CD4-positive, alpha-beta T cell treated with Interleukin-6 at 100 ng/mL for 8 hours (primary cell): Measurements from ENCODE around the gene GOLGB1.
A peak's percentile ranks its signal among the peaks of the same experiment; 100 is the strongest.
"Not testable (repeated sequence)": the region's sequence is repeated elsewhere in the genome, so short reads cannot be mapped to it uniquely, and the experiment has no call there.

Experiments
- DNase-seq: peaks from one replicate; pipeline ENCODE4 v3.0.0-alpha.2; 2020; ENCODE audit warnings: mixed read lengths, low spot score

The GOLGB1 gene

DNA sequence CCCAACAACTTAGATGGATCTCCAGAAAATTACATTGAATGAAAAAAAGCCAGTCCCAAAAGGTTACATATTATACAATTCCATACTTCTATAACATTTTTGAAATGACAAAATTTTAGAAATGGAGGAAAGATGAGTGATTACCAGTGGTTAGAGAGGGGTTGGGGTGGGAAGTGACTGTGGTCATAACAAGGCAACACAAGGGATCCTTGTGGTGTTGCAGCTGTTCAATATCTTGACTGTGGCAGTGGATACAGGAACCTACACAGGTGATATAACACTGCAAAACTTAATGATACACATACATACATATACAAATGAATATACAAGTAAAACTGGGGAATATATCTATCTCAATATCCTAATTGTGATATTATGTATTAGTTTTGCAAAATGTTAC lies 9.6 kb downstream of the GOLGB1 start:
- DNase-seq: no peak

GRCh38 chr3:121737644-121738043 lies 11.9 kb downstream of the GOLGB1 start:
- no peak for DNase-seq

DNA sequence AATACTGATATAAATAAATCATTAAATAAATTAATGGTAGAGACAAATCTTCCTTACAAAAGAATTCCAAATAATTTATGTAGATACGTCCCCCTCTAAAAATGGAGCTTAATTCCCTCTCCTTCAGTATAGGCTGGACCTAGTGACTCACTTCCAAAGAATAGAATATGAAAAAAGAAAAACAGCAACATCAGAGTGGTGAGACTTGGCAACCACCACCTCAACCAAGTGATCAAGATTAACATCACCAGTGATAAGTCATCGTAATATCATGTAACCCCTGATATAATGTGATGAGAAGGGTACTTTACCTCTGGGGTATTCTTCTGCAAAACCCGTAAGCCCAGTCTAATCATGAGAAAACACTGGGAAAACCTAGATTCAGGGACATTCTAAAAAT lies 13.4 kb downstream of the GOLGB1 start:
- DNase-seq: no peak

- DNase-seq: no peak
Observed at GRCh38 chr3:121735047-121735696, 14.4 kb downstream of the GOLGB1 start.

GRCh38 chr3:121730940-121731687 lies 18.4 kb downstream of the GOLGB1 start:
- DNase-seq: no peak

GRCh38 chr3:121724130-121724529 lies 25.4 kb downstream of the GOLGB1 start:
- DNase-seq: no peak

GRCh38 chr3:121723485-121723884 lies 26.1 kb downstream of the GOLGB1 start:
- no peak for DNase-seq

DNA sequence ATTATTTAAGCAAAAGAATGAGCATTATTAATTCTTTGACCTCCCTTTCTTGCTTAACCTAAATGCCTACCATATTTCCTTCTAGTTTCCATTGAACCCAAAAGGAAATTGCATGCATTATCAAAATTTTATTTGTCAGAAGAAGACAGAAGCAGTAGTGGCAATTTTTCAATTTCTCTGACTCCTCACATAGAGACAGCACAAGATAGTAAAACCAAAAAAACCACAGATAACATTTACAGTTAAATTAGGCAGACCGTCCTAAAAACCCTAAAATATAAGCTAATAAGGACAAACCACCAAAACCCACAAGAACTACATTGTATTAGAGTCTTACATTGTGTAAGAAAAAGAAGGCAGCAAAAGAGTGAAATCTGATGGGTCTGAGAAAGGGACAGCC lies 27.1 kb downstream of the GOLGB1 start:
- DNase-seq: no peak

DNA sequence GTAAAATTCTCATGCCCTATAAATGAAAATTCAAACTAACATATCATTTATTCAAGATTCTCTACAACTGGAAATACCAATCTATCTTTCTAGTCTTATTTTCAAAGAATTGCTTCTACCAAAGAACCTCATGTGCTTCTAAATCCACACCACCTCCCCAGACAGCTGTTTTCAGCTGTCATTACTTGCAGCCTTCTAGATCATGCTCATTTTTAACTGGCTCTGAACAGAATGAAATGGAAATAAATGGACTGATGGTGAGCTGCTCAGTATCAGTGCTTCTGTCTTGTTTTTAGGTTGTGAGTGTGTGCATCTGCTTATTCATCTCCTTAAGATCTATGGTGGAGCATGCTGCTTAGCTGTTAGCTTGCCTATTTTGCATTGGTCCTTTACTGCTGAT lies 29.4 kb downstream of the GOLGB1 start:
- no peak for DNase-seq

- DNase-seq: no peak
Observed at GRCh38 chr3:121719423-121719822, 30.1 kb downstream of the GOLGB1 start.

- peak; percentile 46 for DNase-seq
Observed at GRCh38 chr3:121718205-121718846, 31.2 kb downstream of the GOLGB1 start.

GRCh38 chr3:121710347-121710746 lies 39.2 kb downstream of the GOLGB1 start:
- no peak for DNase-seq

DNA sequence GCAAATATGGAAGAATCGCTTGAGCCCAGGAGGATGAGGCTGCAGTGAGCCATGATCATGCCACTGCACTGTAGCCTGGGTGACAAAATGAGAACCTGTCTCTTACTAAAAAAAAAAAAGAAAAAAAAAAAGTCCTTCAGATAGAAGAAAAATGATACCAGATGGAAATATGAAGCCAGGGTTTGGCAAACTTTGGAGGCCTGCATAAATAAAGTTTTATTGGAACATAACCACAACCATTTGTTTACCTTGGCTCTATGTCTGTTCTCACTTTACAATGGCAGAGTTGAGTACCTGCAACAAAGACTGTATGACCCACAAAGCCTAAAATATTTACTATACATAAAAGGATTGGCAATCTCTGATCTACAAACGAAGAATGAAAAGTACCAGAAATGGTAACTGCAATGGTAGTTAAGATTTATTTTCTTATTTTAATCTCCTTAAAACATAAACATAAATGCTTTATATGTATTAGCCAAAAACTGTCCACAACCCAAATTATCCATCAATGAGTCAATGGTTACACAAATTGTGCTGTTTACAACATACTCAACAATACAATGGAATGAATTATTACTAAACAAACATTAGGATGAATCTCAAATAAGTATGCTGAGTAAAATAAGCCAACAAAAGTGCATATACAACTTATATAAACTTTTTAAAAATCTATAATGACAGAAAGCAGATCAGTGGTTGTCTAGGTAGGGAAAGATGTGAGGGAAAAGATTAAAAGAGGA lies 41.8 kb downstream of the GOLGB1 start:
- no peak for DNase-seq

- DNase-seq: no peak
Observed at GRCh38 chr3:121705541-121705940, 44.0 kb downstream of the GOLGB1 start.

DNA sequence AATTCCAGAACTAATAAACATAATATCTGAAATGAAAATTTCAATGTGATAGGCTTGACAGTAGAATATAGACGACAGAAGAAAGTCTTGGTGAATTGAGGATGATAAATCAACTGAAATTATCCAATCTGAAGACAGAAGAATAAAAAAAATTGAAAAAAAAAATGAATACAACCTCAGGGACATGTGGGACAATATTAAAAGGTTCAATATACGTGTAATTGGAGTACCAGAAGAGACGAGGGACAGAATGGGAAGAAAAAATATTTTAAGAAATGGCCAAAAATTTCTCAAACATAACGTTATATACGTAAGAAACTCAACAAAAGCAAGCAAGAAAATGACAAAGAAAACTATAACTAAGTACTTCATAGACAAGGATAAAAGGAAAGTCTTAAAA lies 45.6 kb downstream of the GOLGB1 start:
- DNase-seq: no peak

DNA sequence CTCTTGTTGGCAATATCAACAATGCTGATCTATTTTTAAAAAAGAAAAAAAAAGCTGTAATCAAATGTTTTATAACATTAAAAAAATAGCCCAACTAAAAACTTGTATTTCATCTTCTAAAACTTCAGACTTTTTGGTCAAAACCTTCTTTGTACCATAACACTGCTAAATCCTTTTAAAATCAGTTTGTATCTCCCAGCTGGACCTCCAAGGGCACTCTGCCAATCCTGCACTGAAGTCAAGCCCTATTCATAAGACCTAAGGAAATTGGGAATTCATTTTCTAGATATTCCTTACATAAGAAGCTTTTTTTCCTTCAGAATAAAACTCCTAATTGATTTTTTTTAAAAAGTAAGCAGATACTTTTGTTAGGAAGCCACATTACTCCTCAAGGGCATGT lies 50.6 kb downstream of the GOLGB1 start:
- DNase-seq: no peak

DNA sequence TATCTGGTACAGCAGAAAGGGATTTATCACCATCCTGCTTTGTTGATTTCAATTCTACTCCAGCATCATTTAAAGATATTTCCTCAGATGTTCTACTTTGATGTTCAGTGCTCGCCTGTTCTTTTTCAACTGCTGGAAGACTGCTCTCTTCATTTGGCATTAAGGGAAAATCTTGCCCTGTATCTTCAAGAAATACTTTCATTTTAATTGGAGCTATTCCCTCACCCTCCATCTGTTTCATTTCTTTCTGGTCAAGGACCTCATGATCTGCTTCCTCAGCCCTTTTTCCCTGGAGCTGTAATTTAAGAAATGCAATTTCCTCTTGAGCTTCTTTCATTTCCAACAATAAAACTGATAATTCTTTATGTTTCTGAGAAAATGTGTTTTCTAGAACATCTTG lies 51.1 kb downstream of the GOLGB1 start:
- no peak for DNase-seq

DNA sequence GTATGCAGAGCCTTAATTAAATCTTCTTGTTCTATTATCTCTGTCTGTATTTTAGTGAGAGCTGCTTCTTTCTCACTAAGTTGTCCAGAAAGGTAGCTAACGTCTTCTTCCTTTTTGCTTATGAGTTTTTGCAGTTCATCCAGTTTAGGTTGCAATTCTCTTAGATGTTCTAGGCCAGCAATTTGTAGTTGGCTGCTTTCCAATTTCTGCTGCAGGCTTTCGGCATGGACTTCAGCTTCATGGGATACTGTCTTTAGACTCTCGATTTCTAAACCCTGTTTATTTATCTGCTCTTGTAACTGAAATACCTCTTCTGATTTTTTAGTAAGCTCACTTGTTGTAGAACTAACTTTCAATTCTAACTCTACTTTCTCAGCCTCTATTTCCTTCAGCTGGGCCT lies 53.4 kb downstream of the GOLGB1 start:
- no peak for DNase-seq

GRCh38 chr3:121692010-121692699 lies 57.4 kb downstream of the GOLGB1 start:
- no peak for DNase-seq

GRCh38 chr3:121690777-121691405 lies 58.6 kb downstream of the GOLGB1 start:
- no peak for DNase-seq

GRCh38 chr3:121688747-121689146 lies 60.8 kb downstream of the GOLGB1 start:
- DNase-seq: not testable (repeated sequence)

GRCh38 chr3:121681792-121682191 lies 67.7 kb downstream of the GOLGB1 start:
- no peak for DNase-seq
